ENCODE data around the gene AGO1.

AGO1 gene

DNA sequence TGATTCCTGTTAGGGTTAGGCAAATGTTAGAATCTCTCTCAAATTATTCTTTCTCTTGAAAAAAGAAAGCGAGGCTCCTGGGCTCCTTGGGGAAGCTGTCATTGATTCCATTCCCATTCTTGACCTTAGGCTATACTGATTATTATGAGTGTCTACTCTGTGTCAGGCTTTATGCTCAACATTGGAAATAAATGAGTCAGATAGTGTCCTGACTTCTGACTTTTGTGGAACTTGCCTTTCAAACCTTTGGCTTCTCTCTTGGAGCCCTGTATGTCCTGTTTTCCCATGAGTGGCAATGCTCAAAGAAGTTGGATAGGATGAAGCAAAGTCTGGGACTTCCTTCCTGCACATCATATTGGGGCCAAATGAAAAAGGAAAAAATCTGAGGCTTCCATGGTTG is 11.6 kb downstream of the AGO1 start:
- TF ChIP-seq, protein P1, sequence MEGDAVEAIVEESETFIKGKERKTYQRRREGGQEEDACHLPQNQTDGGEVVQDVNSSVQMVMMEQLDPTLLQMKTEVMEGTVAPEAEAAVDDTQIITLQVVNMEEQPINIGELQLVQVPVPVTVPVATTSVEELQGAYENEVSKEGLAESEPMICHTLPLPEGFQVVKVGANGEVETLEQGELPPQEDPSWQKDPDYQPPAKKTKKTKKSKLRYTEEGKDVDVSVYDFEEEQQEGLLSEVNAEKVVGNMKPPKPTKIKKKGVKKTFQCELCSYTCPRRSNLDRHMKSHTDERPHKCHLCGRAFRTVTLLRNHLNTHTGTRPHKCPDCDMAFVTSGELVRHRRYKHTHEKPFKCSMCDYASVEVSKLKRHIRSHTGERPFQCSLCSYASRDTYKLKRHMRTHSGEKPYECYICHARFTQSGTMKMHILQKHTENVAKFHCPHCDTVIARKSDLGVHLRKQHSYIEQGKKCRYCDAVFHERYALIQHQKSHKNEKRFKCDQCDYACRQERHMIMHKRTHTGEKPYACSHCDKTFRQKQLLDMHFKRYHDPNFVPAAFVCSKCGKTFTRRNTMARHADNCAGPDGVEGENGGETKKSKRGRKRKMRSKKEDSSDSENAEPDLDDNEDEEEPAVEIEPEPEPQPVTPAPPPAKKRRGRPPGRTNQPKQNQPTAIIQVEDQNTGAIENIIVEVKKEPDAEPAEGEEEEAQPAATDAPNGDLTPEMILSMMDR (IDR thresholded peaks at IDR 0.05; ENCODE audit: low read depth, low read length): no peak
- no peak overlapping the region for H3K4me3 ChIP-seq (ENCODE audit: low read depth, low read length)

DNA sequence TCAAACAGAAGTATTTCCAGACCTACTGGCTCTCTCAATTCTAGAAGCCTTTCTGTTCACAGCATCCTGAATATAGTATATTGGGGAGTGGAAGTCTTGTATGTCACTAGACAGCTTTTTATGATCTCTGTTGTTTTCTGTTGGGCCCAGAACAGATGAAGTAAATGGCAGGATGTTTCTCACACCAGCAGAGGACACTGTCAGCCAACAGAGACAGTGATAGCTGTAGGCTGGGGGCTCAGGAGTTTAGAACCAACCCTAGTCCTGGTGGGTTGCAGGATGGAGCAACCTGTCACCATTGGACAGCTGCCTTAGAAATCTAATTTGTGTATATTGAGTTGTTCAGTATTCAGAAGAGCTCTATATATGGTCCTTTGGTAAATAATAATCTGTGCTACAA is 16.9 kb downstream of the AGO1 start:
- TF ChIP-seq, protein P1 (IDR thresholded peaks at IDR 0.05; ENCODE audit: low read depth, low read length): no peak
- no peak overlapping the region for H3K4me3 ChIP-seq (ENCODE audit: low read depth, low read length)

DNA sequence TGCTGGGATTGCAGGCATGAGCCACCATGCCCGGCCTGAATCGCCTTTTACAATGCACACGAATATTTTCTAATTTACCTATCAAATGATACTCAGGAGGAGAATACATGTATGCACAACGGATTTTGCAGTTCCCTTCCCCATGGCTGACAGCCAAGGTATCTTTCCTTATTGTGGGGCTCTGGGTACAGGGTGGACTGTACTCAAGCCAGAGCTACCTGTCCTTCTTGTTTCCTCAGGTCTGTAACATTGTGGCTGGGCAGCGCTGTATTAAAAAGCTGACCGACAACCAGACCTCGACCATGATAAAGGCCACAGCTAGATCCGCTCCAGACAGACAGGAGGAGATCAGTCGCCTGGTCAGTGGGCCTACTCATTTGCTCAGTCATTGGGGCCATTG is 18.2 kb downstream of the AGO1 start:
- H3K4me3 ChIP-seq (ENCODE audit: low read depth, low read length): no peak overlapping the region
- TF ChIP-seq, protein P1 (IDR thresholded peaks at IDR 0.05; ENCODE audit: low read depth, low read length): no peak

DNA sequence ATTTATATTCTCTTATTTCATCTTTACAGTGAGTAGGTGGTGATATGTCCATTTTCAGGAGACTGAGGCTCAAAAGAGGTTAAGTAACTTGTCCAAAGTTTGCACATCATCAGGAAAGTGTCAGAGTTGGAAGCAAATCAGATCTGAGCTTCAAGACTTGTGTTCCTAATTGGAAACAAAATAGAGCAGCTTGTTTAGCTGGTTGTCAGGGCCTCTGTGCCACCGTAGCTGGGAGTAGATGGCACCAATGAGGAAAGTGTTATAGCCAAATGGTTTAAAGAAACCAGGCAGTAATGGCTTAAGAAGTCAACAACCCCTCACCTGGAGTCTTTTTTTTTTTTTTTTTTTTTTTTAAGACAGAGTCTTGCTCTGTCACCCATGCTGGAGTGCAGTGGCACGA is 19.7 kb downstream of the AGO1 start:
- H3K4me3 ChIP-seq (ENCODE audit: low read depth, low read length): no peak overlapping the region
- TF ChIP-seq, protein P1 (IDR thresholded peaks at IDR 0.05; ENCODE audit: low read depth, low read length): no peak

DNA sequence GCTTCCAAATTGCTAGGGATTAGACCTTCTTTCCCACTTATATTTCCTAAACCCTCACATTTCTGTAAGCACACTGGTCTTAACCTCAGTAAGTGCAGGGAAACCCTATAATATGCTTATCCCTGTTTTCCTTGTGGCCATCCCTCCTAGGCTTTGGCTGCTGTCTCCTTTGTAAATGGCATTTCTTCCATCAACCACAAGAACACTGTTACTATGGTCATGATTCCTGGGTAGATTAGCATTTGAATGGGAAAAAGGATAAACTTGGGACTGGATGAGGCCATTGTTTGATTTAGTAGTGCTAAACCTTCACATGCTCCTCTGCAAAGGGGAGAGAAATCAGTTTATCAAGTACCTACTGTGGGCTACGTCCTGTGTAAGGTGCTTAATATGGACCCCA is 31.7 kb downstream of the AGO1 start:
- H3K4me3 ChIP-seq (ENCODE audit: low read depth, low read length): no peak overlapping the region
- TF ChIP-seq, protein P1 (IDR thresholded peaks at IDR 0.05; ENCODE audit: low read depth, low read length): no peak

DNA sequence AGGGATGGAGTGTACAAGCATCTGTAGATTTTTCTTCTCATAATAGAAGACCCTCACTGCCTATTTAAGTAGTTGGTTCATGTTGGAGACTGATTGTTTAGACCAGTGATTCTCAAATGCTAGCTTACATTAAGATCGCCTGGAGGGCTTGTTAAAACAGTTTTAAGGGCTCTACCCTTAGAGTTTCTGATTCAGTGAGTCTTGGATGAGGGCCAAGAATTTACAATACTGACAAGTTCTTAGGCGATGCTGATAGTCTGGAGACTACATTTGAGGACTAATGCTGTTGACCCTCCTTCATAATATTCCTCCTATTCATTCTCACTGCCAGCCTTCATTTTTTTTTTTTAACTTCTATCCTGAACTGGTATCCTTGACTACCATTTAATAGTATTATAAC is 32.7 kb downstream of the AGO1 start:
- no peak overlapping the region for H3K4me3 ChIP-seq (ENCODE audit: low read depth, low read length)
- TF ChIP-seq, protein P1 (IDR thresholded peaks at IDR 0.05; ENCODE audit: low read depth, low read length): no peak

DNA sequence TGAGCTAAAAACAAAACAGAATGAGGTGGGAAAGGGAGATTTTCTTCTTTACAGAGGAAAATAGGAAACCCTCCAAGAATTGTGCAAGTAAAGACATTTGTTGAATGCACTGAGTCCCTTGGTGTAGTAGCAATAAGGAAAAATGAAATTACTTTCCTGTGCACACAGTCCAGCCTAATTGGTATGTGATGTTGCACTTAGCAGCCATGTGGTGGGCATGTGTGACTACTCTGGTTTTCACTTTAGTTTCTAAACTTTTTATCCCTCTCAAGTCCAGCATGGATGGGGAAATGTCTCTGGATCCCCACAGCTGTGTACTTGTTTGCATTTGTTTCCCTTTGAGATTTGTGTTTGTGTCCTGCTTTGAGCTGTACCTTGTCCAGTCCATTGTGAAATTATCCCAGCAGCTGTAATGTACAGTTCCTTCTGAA is 40.8 kb downstream of the AGO1 start:
- H3K4me3 ChIP-seq (ENCODE audit: low read depth, low read length): no peak overlapping the region
- TF ChIP-seq, protein P1 (IDR thresholded peaks at IDR 0.05; ENCODE audit: low read depth, low read length): no peak
